Breast epithelium (tissue), 4 donors: ENCODE data around the gene TMEM87B. TPM values are rescaled to one million over a fixed set of nuclear protein-coding genes. Genes with fewer than 3 reads are reported as not detected.

ENCODE experiments used
- DNase-seq, 2 donors: peaks; one replicate each; pipeline ENCODE4 v3.0.0-alpha.2; 2019; ENCODE audit warnings: low spot score in 2 of 2
- H3K27ac ChIP-seq, 2 donors: fragments of 200-600 bp; sonication (generic) in 1 of 2; one replicate each; pipeline ENCODE4 v1.5.1; 2016 to 2019; ENCODE audit warnings: mild to moderate bottlenecking in 1 of 2
- H3K27me3 ChIP-seq, 2 donors: fragments of 200-600 bp; sonication (generic) in 1 of 2; one replicate each; pipeline versions ENCODE4 v1.5.1 to v1.6.0; 2017 to 2019; ENCODE audit warnings: control low read depth in 1 of 2, mild to moderate bottlenecking in 1 of 2
- H3K36me3 ChIP-seq: fragments of 200-600 bp; one replicate; pipeline ENCODE4 v1.5.1; 2019
- H3K4me1 ChIP-seq, 2 donors: fragments of 200-600 bp; sonication (generic); one replicate each; pipeline ENCODE4 v1.5.1; 2016 to 2019; ENCODE audit warnings: control low read depth in 1 of 2
- H3K4me3 ChIP-seq, 3 donors: fragments of 200-600 bp; sonication (generic); 1 replicate in 2 of 3; 2 replicates in 1 of 3; pipeline ENCODE4 v1.5.1; 2016 to 2019; ENCODE audit warnings: mild to moderate bottlenecking in 3 of 3, moderate library complexity in 2 of 3
- H3K9me3 ChIP-seq, 2 donors: fragments of 200-600 bp; sonication (generic) in 1 of 2; one replicate each; pipeline ENCODE4 v1.5.1; 2016 to 2019; ENCODE audit warnings: control low read depth in 1 of 2
- POLR2A ChIP-seq: fragments of 450-650 bp; IDR thresholded peaks from one replicate; pipeline ENCODE4 v1.6.1; 2016; ENCODE audit warnings: antibody characterized with exemption, mild to moderate bottlenecking, moderate library complexity
- POLR2AphosphoS5 ChIP-seq, 3 donors: sonication (generic); formaldehyde crosslinking; IDR thresholded peaks; one replicate each; pipeline ENCODE4 v1.6.1; 2017; ENCODE audit warnings: antibody characterized with exemption in 3 of 3
- intact Hi-C: fragments of 100-400 bp; cut with DNase I; formaldehyde crosslinking; loops from one replicate; pipeline ENCODE4 v1.15.1; 2023; ENCODE audit warnings: low total_unique reads
- total RNA-seq, 3 donors: library from RNA; depleted of rRNA; stranded (reverse); fragments of >200 nt; gene quantifications; one replicate each; pipeline ENCODE4 v1.1.0, GENCODE V29; 2016
- TF ChIP-seq, protein P1 (sequence below), 3 donors: fragments of 450-650 bp; IDR thresholded peaks; one replicate each; pipeline ENCODE4 v1.5.1; 2016 to 2017; ENCODE audit warnings: antibody characterized with exemption in 3 of 3, mild to moderate bottlenecking in 3 of 3, moderate library complexity in 3 of 3

The TMEM87B gene, protein sequence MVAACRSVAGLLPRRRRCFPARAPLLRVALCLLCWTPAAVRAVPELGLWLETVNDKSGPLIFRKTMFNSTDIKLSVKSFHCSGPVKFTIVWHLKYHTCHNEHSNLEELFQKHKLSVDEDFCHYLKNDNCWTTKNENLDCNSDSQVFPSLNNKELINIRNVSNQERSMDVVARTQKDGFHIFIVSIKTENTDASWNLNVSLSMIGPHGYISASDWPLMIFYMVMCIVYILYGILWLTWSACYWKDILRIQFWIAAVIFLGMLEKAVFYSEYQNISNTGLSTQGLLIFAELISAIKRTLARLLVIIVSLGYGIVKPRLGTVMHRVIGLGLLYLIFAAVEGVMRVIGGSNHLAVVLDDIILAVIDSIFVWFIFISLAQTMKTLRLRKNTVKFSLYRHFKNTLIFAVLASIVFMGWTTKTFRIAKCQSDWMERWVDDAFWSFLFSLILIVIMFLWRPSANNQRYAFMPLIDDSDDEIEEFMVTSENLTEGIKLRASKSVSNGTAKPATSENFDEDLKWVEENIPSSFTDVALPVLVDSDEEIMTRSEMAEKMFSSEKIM
- total RNA-seq, result 10 to 100 TPM; 16.2 to 52.0 (median 38.3) TPM

DNA sequence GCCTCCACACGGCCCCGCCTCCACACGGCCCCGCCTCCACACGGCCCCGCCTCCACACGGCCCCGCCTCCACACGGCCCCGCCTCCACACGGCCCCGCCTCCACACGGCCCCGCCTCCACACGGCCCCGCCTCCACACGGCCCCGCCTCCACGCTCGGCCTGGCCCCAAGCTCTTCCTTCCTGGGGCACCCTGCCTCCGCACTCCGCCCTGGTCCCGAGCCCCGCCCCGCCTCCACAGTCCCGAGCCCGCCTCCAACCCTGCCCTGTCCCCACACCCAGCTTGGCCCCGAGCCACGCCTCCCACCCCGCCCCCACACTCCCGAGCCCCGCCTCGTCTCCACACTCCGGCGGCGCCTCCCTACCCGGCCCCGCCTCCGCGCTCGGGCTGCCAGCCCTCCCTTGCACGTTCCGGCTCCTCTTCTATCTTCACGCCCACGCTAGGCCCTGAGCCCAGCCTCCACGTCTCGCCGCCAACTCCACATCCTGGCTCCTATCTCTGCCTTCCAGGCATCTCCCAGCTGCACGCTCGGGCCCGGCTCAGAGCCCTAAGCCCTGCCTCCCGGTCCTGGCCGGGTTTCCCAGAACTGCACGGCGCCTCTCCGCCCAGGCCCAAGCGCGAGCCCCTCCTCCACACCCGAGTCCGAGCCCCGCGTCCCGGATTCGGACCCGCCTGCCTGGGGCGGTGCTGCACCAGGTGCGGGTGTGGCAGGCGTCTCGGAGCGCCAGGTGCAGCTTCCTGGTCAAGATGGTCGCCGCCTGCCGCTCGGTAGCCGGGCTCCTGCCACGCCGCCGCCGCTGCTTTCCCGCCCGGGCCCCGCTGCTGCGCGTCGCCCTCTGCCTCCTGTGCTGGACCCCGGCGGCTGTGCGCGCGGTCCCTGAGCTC is at the start of gene TMEM87B:
TMEM87B (plus strand) TSS at position 423 of the 883 bp plus-strand sequence; CDS start at position 746, 323 bp downstream.
- TF ChIP-seq, protein P1, sequence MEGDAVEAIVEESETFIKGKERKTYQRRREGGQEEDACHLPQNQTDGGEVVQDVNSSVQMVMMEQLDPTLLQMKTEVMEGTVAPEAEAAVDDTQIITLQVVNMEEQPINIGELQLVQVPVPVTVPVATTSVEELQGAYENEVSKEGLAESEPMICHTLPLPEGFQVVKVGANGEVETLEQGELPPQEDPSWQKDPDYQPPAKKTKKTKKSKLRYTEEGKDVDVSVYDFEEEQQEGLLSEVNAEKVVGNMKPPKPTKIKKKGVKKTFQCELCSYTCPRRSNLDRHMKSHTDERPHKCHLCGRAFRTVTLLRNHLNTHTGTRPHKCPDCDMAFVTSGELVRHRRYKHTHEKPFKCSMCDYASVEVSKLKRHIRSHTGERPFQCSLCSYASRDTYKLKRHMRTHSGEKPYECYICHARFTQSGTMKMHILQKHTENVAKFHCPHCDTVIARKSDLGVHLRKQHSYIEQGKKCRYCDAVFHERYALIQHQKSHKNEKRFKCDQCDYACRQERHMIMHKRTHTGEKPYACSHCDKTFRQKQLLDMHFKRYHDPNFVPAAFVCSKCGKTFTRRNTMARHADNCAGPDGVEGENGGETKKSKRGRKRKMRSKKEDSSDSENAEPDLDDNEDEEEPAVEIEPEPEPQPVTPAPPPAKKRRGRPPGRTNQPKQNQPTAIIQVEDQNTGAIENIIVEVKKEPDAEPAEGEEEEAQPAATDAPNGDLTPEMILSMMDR (IDR thresholded peaks at IDR 0.05), result no peak
- TF ChIP-seq POLR2A, result peak; percentile 34
- peak; percentile 76 to 81 (median 79) for TF ChIP-seq POLR2AphosphoS5 (IDR thresholded peaks at IDR 0.05)
- Histone ChIP-seq H3K4me3 (peak within 1 kb of the TSS; percentile 74 to 92 (median 90)), H3K27me3 (no peaks in the 10 kb centered on the region), H3K36me3 (no peaks in the 10 kb centered on the region), H3K9me3 (no peaks in the 10 kb centered on the region), H3K27ac (peak within 1 kb of the TSS; percentile 93 to 98), H3K4me1 (peaks cover 0 to 7% of the 10 kb centered on the region in 2 donors)
- intact Hi-C loops, result no loop called here
- DNase-seq, result peak; percentile 95 to 99

- no peaks in the 10 kb centered on the region for H3K4me1 ChIP-seq
- no peak for DNase-seq
- intact Hi-C loops, result no loop called here
- H3K27ac ChIP-seq, result peak overlapping the region in 1 of 2 donors; percentile 39
- TF ChIP-seq POLR2AphosphoS5 (IDR thresholded peaks at IDR 0.05) (no peak), POLR2A (no peak)
- TF ChIP-seq, protein P1 (IDR thresholded peaks at IDR 0.05), result no peak
- H3K27me3 ChIP-seq, result no peaks in the 10 kb centered on the region
- no peaks in the 10 kb centered on the region for H3K36me3 ChIP-seq
- no peak overlapping the region for H3K4me3 ChIP-seq
- H3K9me3 ChIP-seq, result no peaks in the 10 kb centered on the region
Measured at GRCh38 chr2:112005406-112006075, 49.5 kb upstream of the TMEM87B start.

- Histone ChIP-seq H3K9me3 (no peaks in the 10 kb centered on the region), H3K27ac (peak overlapping the region in 1 of 2 donors; percentile 39), H3K36me3 (no peaks in the 10 kb centered on the region), H3K27me3 (no peaks in the 10 kb centered on the region), H3K4me1 (no peaks in the 10 kb centered on the region), H3K4me3 (no peak overlapping the region)
- no peak for DNase-seq
- intact Hi-C loops, result no loop called here
- no peak for TF ChIP-seq POLR2A
- TF ChIP-seq, protein P1 (IDR thresholded peaks at IDR 0.05), result no peak
- no peak for TF ChIP-seq POLR2AphosphoS5 (IDR thresholded peaks at IDR 0.05)
Measured at GRCh38 chr2:112006076-112006410, 49.0 kb upstream of the TMEM87B start.

DNA sequence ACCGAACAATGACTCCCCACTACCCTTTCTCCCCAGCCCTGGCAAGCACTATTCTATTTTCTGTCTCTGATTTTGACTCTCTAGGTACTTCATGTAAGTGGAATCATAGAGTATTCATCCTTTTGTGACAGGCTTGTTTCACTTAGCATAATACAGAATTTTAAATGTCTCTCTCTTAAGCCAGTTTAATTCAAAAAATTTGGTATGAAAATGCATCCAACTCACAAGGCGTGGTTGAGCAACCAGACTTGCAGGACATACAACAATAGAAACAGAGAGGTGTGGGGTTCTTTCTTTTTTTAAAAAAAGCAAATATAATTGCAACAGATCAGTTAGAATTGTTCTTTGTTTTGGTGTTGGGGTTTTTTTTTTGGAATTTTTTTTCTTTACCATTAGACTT is 47.6 kb upstream of the TMEM87B start:
- DNase-seq, result no peak

More for the DNA sequence above, 47.6 kb upstream of the TMEM87B start:
- no peaks in the 10 kb centered on the region for H3K27me3 ChIP-seq
- H3K4me3 ChIP-seq, result no peak overlapping the region
- no peak for TF ChIP-seq POLR2AphosphoS5 (IDR thresholded peaks at IDR 0.05)
- TF ChIP-seq POLR2A, result no peak
- TF ChIP-seq, protein P1 (IDR thresholded peaks at IDR 0.05), result no peak
- no peaks in the 10 kb centered on the region for H3K36me3 ChIP-seq
- no peaks in the 10 kb centered on the region for H3K4me1 ChIP-seq
- intact Hi-C loops, result no loop called here
- no peaks in the 10 kb centered on the region for H3K9me3 ChIP-seq
- no peak overlapping the region for H3K27ac ChIP-seq
